ENCODE results near the gene YPEL1.

Gene YPEL1

DNA sequence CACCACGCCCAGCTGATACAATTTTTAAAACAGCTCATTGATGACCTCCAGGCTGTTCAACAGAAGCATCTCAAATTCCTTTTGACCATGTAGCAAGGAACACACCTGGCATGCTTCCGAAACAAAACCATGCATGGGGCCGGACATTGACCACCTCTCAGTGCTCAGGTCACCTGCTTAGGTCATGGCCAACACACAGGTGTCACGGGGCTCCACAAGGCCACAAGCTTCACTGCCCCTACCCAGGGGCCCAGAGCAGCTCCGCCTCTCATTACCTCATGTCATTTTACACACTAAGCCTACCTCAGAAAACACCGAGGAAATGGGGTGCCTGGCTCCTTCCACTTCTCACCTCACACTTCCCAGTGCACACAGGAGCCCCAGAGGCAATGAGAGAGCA, 26.6 kb downstream of the YPEL1 start:
- DNase-seq, result no peak
- H3K4me1 ChIP-seq (ENCODE audit: control extremely low read depth in 1 of 4, control insufficient read depth in 4 of 4, insufficient read depth in 4 of 4, low read length in 3 of 4), result peaks cover 0 to 4% (median 1%) of the 10 kb centered on the region in 4 experiments
- WGBS (ENCODE audit: insufficient coverage), result 97% methylated on average over 6 of the region's 6 CpGs
- ChIA-PET CTCF (no interaction called here), POLR2A (no interaction called here)
- no peak overlapping the region for H3K4me3 ChIP-seq (ENCODE audit: control insufficient read depth in 1 of 7, extremely low read depth in 1 of 7, insufficient read depth in 4 of 7, low read depth in 2 of 7, low read length in 6 of 7)
- H3K9me3 ChIP-seq (ENCODE audit: control extremely low read depth in 1 of 5, control insufficient read depth in 4 of 5, insufficient read depth in 2 of 5, low read depth in 1 of 5, low read length in 4 of 5), result no peaks in the 10 kb centered on the region
- H3K36me3 ChIP-seq (ENCODE audit: control insufficient read depth in 4 of 4, insufficient read depth in 4 of 4, low read length in 3 of 4), result peaks cover 0 to 24% (median 8%) of the 10 kb centered on the region in 4 experiments
- H3K27ac ChIP-seq (ENCODE audit: insufficient read depth in 1 of 2, low read depth in 1 of 2, low read length in 2 of 2, poor library complexity in 1 of 2, severe bottlenecking in 2 of 2), result no peak overlapping the region
- no peaks in the 10 kb centered on the region for H3K27me3 ChIP-seq (replicated peaks in 2 of 5; ENCODE audit: control insufficient read depth in 4 of 5, insufficient read depth in 5 of 5, low read length in 4 of 5)

DNA sequence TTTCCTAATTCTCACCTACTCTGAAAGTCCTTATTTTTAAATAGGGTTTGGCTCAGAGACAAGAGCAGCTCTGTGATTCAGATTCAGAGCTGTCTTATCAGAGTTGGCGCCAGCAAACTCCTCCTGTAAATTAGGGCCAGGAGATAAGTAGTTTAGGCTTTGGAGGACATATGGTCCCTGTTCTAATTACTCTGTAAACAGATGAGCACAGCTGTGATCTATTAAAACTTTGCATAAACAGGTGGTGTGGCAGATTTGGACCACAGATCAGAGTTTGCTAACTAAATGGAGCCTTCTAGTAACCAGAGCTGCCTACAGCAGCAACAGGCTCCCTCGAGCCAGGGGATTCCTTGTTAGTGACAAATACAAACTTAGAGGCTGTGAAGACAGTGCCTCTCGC, 27.9 kb downstream of the YPEL1 start:
- 100% methylated on average over 3 of the region's 3 CpGs for WGBS (ENCODE audit: insufficient coverage)
- H3K4me1 ChIP-seq (ENCODE audit: control extremely low read depth in 1 of 4, control insufficient read depth in 4 of 4, insufficient read depth in 4 of 4, low read length in 3 of 4), result no peaks in the 10 kb centered on the region
- no peak overlapping the region for H3K4me3 ChIP-seq (ENCODE audit: control insufficient read depth in 1 of 7, extremely low read depth in 1 of 7, insufficient read depth in 4 of 7, low read depth in 2 of 7, low read length in 6 of 7)
- DNase-seq, result no peak
- no peaks in the 10 kb centered on the region for H3K9me3 ChIP-seq (ENCODE audit: control extremely low read depth in 1 of 5, control insufficient read depth in 4 of 5, insufficient read depth in 2 of 5, low read depth in 1 of 5, low read length in 4 of 5)
- POLR2A ChIA-PET, result no interaction called here
- peaks cover 3 to 35% (median 12%) of the 10 kb centered on the region in 4 experiments for H3K36me3 ChIP-seq (ENCODE audit: control insufficient read depth in 4 of 4, insufficient read depth in 4 of 4, low read length in 3 of 4)
- H3K27ac ChIP-seq (ENCODE audit: insufficient read depth in 1 of 2, low read depth in 1 of 2, low read length in 2 of 2, poor library complexity in 1 of 2, severe bottlenecking in 2 of 2), result no peak overlapping the region
- H3K27me3 ChIP-seq (replicated peaks in 2 of 5; ENCODE audit: control insufficient read depth in 4 of 5, insufficient read depth in 5 of 5, low read length in 4 of 5), result no peaks in the 10 kb centered on the region
- CTCF ChIA-PET, result no interaction called here

DNA sequence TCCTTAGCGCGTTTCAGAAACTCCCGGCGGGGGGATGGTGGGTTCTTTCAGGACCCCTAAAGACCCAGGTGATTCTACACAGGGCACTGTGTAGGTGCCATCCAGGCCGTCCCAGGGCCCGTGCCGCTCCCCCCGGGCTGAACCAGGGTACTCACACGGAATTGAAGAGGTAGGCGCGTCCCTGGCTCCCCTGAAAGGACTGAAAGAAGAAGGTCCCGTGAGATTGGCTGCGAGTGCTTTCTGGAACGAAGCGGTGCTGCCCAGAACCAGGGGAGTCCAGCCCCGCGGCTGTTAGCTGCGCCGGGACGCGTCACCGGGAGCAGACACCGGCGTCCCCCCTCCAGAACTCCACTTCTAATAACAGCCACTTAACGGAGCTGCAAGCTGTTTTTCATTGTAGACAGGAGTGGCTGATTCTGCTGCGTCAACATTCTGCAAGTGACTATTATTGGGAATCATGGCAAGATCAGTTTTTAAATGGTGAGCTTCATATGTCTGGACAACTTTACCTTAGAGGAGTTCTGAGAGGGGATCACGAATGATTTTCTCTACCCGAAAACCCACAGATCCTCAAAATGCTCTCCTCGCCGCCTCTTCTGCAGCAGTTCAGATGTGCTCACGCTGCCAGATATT, 31.8 kb downstream of the YPEL1 start:
- WGBS (ENCODE audit: insufficient coverage), result 98% methylated on average over 26 of the region's 31 CpGs
- ChIA-PET POLR2A (no interaction called here), CTCF (no interaction called here)
- Histone ChIP-seq H3K27me3 (replicated peaks in 2 of 5; ENCODE audit: control insufficient read depth in 4 of 5, insufficient read depth in 5 of 5, low read length in 4 of 5) (no peaks in the 10 kb centered on the region), H3K36me3 (ENCODE audit: control insufficient read depth in 4 of 4, insufficient read depth in 4 of 4, low read length in 3 of 4) (peaks cover 12 to 50% (median 20%) of the 10 kb centered on the region in 4 experiments), H3K4me3 (ENCODE audit: control insufficient read depth in 1 of 7, extremely low read depth in 1 of 7, insufficient read depth in 4 of 7, low read depth in 2 of 7, low read length in 6 of 7) (no peak overlapping the region), H3K27ac (ENCODE audit: insufficient read depth in 1 of 2, low read depth in 1 of 2, low read length in 2 of 2, poor library complexity in 1 of 2, severe bottlenecking in 2 of 2) (no peak overlapping the region), H3K9me3 (ENCODE audit: control extremely low read depth in 1 of 5, control insufficient read depth in 4 of 5, insufficient read depth in 2 of 5, low read depth in 1 of 5, low read length in 4 of 5) (no peaks in the 10 kb centered on the region), H3K4me1 (ENCODE audit: control extremely low read depth in 1 of 4, control insufficient read depth in 4 of 4, insufficient read depth in 4 of 4, low read length in 3 of 4) (no peaks in the 10 kb centered on the region)
- DNase-seq, result no peak

DNA sequence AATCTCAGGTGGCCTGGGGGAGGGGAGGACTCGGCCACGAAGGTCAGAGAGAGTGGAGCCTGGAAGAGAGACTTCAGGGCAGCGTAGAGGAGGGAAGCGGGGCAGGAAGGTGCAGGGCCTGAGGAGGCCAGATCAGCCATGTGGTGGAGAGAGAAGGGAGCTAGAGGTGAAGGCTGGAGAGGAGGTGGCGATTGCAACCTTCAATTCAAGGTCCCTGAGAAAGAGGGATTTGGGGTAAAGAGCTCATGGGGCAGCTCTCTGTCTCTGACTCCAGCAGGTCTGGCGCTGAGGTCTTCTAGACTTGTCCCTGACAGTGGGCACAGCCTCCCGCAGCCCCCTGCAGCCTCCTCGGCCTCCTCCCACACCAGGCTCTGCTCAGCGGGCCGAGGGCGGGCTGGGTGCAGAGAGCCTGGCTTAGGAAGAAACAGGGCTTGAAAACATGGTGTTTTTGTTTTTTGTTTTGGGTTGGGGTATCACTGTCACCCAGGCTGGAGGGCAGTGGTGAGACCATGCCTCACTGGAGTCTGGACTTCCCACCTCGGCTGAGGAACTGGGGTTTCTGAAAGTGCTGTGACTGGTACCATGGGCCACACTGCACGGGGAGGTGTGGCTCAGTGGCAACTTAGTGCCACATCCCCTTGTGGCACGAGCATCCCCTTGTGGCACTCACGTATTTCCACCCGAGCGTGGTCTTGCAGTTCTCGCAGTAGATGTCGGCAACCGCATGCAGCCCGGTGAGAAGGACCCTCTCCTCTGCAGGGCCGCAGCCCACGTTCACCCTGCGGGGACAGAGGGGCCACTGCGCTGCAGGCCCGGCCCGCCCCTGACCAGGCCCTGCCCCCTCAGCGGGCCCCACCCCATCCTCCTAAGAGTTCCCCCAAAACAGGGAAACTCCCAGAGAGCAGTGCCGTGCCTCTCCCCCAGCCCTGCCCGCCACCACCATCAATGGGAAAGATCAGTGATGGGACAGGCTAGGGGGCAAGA, 32.6 kb downstream of the YPEL1 start:
- Histone ChIP-seq H3K4me3 (ENCODE audit: control insufficient read depth in 1 of 7, extremely low read depth in 1 of 7, insufficient read depth in 4 of 7, low read depth in 2 of 7, low read length in 6 of 7) (no peak overlapping the region), H3K27ac (ENCODE audit: insufficient read depth in 1 of 2, low read depth in 1 of 2, low read length in 2 of 2, poor library complexity in 1 of 2, severe bottlenecking in 2 of 2) (no peak overlapping the region), H3K27me3 (replicated peaks in 2 of 5; ENCODE audit: control insufficient read depth in 4 of 5, insufficient read depth in 5 of 5, low read length in 4 of 5) (no peaks in the 10 kb centered on the region), H3K9me3 (ENCODE audit: control extremely low read depth in 1 of 5, control insufficient read depth in 4 of 5, insufficient read depth in 2 of 5, low read depth in 1 of 5, low read length in 4 of 5) (no peaks in the 10 kb centered on the region), H3K4me1 (ENCODE audit: control extremely low read depth in 1 of 4, control insufficient read depth in 4 of 4, insufficient read depth in 4 of 4, low read length in 3 of 4) (no peaks in the 10 kb centered on the region), H3K36me3 (ENCODE audit: control insufficient read depth in 4 of 4, insufficient read depth in 4 of 4, low read length in 3 of 4) (peaks cover 17 to 57% (median 22%) of the 10 kb centered on the region in 4 experiments)
- ChIA-PET POLR2A (no interaction called here), CTCF (no interaction called here)
- WGBS (ENCODE audit: insufficient coverage), result 97% methylated on average over 23 of the region's 30 CpGs
- no peak for DNase-seq

GRCh38 chr22:21702094-21702493, 33.5 kb downstream of the YPEL1 start:
- no peak overlapping the region for H3K27ac ChIP-seq (ENCODE audit: insufficient read depth in 1 of 2, low read depth in 1 of 2, low read length in 2 of 2, poor library complexity in 1 of 2, severe bottlenecking in 2 of 2)
- CTCF ChIA-PET, result no interaction called here

GRCh38 chr22:21701384-21701971, 34.1 kb downstream of the YPEL1 start:
- ChIA-PET CTCF (no interaction called here), POLR2A (no interaction called here)
- 100% methylated on average over 3 of the region's 7 CpGs for WGBS (ENCODE audit: insufficient coverage)
- Histone ChIP-seq H3K9me3 (ENCODE audit: control extremely low read depth in 1 of 5, control insufficient read depth in 4 of 5, insufficient read depth in 2 of 5, low read depth in 1 of 5, low read length in 4 of 5) (no peaks in the 10 kb centered on the region), H3K27me3 (replicated peaks in 2 of 5; ENCODE audit: control insufficient read depth in 4 of 5, insufficient read depth in 5 of 5, low read length in 4 of 5) (no peaks in the 10 kb centered on the region), H3K27ac (ENCODE audit: insufficient read depth in 1 of 2, low read depth in 1 of 2, low read length in 2 of 2, poor library complexity in 1 of 2, severe bottlenecking in 2 of 2) (no peak overlapping the region), H3K36me3 (ENCODE audit: control insufficient read depth in 4 of 4, insufficient read depth in 4 of 4, low read length in 3 of 4) (peaks cover 25 to 69% (median 35%) of the 10 kb centered on the region in 4 experiments), H3K4me3 (ENCODE audit: control insufficient read depth in 1 of 7, extremely low read depth in 1 of 7, insufficient read depth in 4 of 7, low read depth in 2 of 7, low read length in 6 of 7) (no peak overlapping the region), H3K4me1 (ENCODE audit: control extremely low read depth in 1 of 4, control insufficient read depth in 4 of 4, insufficient read depth in 4 of 4, low read length in 3 of 4) (no peaks in the 10 kb centered on the region)
- no peak for DNase-seq

More at GRCh38 chr22:21702094-21702493, 33.5 kb downstream of the YPEL1 start:
- Histone ChIP-seq H3K4me1 (ENCODE audit: control extremely low read depth in 1 of 4, control insufficient read depth in 4 of 4, insufficient read depth in 4 of 4, low read length in 3 of 4) (no peaks in the 10 kb centered on the region), H3K9me3 (ENCODE audit: control extremely low read depth in 1 of 5, control insufficient read depth in 4 of 5, insufficient read depth in 2 of 5, low read depth in 1 of 5, low read length in 4 of 5) (no peaks in the 10 kb centered on the region), H3K27me3 (replicated peaks in 2 of 5; ENCODE audit: control insufficient read depth in 4 of 5, insufficient read depth in 5 of 5, low read length in 4 of 5) (no peaks in the 10 kb centered on the region), H3K36me3 (ENCODE audit: control insufficient read depth in 4 of 4, insufficient read depth in 4 of 4, low read length in 3 of 4) (peaks cover 20 to 63% (median 29%) of the 10 kb centered on the region in 4 experiments), H3K4me3 (ENCODE audit: control insufficient read depth in 1 of 7, extremely low read depth in 1 of 7, insufficient read depth in 4 of 7, low read depth in 2 of 7, low read length in 6 of 7) (no peak overlapping the region)
- whole genome bisulfite sequencing (ENCODE audit: insufficient coverage), result 95% methylated on average over 5 of the region's 6 CpGs
- POLR2A ChIA-PET, result no interaction called here
- no peak for DNase-seq

DNA sequence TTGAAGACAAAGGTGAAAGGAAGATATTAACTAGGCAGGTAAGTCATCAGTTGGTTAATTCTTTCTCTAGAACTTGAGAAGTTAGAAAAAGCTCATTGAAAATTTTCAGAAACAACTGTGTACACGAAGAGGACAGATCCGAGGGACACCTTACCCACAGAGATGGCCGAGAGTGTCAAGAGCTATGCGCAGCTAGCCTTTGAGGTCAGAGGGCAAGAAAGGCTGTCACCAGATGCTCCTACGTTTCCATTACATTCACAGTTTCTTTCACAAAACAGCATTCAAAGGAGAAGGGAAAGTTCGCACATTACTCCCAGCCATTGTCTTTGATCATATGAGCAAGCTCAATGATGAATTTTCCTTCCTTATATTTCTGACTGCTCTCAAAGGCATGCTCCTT, 34.8 kb downstream of the YPEL1 start:
- POLR2A ChIA-PET, result no interaction called here

More for the DNA sequence above, 34.8 kb downstream of the YPEL1 start:
- no peaks in the 10 kb centered on the region for H3K27me3 ChIP-seq (replicated peaks in 2 of 5; ENCODE audit: control insufficient read depth in 4 of 5, insufficient read depth in 5 of 5, low read length in 4 of 5)
- H3K36me3 ChIP-seq (ENCODE audit: control insufficient read depth in 4 of 4, insufficient read depth in 4 of 4, low read length in 3 of 4), result peaks cover 25 to 76% (median 42%) of the 10 kb centered on the region in 4 experiments
- WGBS (ENCODE audit: insufficient coverage), result 93% methylated on average over 5 of the region's 6 CpGs
- H3K4me1 ChIP-seq (ENCODE audit: control extremely low read depth in 1 of 4, control insufficient read depth in 4 of 4, insufficient read depth in 4 of 4, low read length in 3 of 4), result no peaks in the 10 kb centered on the region
- CTCF ChIA-PET, result no interaction called here
- no peaks in the 10 kb centered on the region for H3K9me3 ChIP-seq (ENCODE audit: control extremely low read depth in 1 of 5, control insufficient read depth in 4 of 5, insufficient read depth in 2 of 5, low read depth in 1 of 5, low read length in 4 of 5)
- no peak overlapping the region for H3K4me3 ChIP-seq (ENCODE audit: control insufficient read depth in 1 of 7, extremely low read depth in 1 of 7, insufficient read depth in 4 of 7, low read depth in 2 of 7, low read length in 6 of 7)
- no peak for DNase-seq
- no peak overlapping the region for H3K27ac ChIP-seq (ENCODE audit: insufficient read depth in 1 of 2, low read depth in 1 of 2, low read length in 2 of 2, poor library complexity in 1 of 2, severe bottlenecking in 2 of 2)

All from common myeloid progenitor, CD34-positive (primary cell).